K562 (cell line): ENCODE data around the gene EEF1A2. TPM values are rescaled to one million over a fixed set of nuclear protein-coding genes. Genes with fewer than 3 reads are reported as not detected.

Source experiments
- ATAC-seq: fragments of 200-7000 bp; cut with Tn5 transposase; 3 replicates; pipeline ENCODE4 v1.9.1; 2020; ENCODE audit warnings: moderate library complexity
- BruUV-seq: library from RNA; stranded (reverse); fragments of 400-500 nt; replicated peaks from 2 replicates; lab custom pipeline; 2021; lab: Mats Ljungman, UMichigan
- CTCF ChIA-PET: fragments of 300-600 bp; formaldehyde crosslinking; extraction: SDS; loops from one replicate; lab custom pipeline; 2021; ENCODE audit warnings: low intra/inter-chr PET ratio; lab: Yijun Ruan, JAX
- POLR2A ChIA-PET: fragments of 300-600, 350-650 bp; sonication (Branson Sonifier 250); formaldehyde crosslinking; extraction: SDS; loops from one replicate; lab custom pipeline; 2021; ENCODE audit warnings: antibody characterized with exemption, inconsistent platforms; lab: Yijun Ruan, JAX
- DNase-seq, 4 experiments: peaks; one replicate each; pipeline versions ENCODE4 v3.0.0 to v3.0.0-alpha.2; 2011 to 2018; ENCODE audit warnings: low spot score in 3 of 4, mixed read lengths in 3 of 4; ENCODE audit errors: extremely low read depth in 1 of 4
- FAIRE-seq: peaks from 2 replicates; lab custom pipeline; 2011; peaks lifted over from hg19 to GRCh38; lab: Jason Lieb, UNC
- H2AFZ ChIP-seq: 2 replicates; pipeline ENCODE4 v1.6.0; 2011; ENCODE audit warnings: low read depth, low read length, control low read depth, inconsistent platforms
- H3K27ac ChIP-seq: fragments of 200-600 bp; 3 replicates; pipeline ENCODE4 v1.8.0; 2011; ENCODE audit warnings: low read depth, mild to moderate bottlenecking, control low read depth, inconsistent platforms, low read length, moderate library complexity, mixed read lengths; ENCODE audit errors: extremely low read depth
- H3K27me3 ChIP-seq, 2 experiments: fragments of 300-600 bp in 1 of 2; 2 replicates in 1 of 2; 3 replicates in 1 of 2; pipeline versions ENCODE4 v1.6.0 to v1.8.0; 2011; ENCODE audit warnings: inconsistent platforms in 2 of 2, low read length in 2 of 2, mild to moderate bottlenecking in 1 of 2, mixed read lengths in 1 of 2, moderate library complexity in 1 of 2; ENCODE audit not compliant: control insufficient read depth in 2 of 2, insufficient read depth in 2 of 2
- H3K36me3 ChIP-seq: fragments of 300-600 bp; 3 replicates; pipeline ENCODE4 v1.8.0; 2011; ENCODE audit warnings: mild to moderate bottlenecking, low read length, inconsistent platforms; ENCODE audit not compliant: control insufficient read depth, insufficient read depth
- H3K4me1 ChIP-seq, 2 experiments: fragments of 200-600 bp in 1 of 2; replicated peaks in 1 of 2; 2 replicates in 1 of 2; 3 replicates in 1 of 2; pipeline versions ENCODE4 v1.5.1 to v1.8.0; 2011; ENCODE audit warnings: inconsistent platforms in 2 of 2, low read length in 2 of 2, mild to moderate bottlenecking in 1 of 2, mixed read lengths in 1 of 2, moderate library complexity in 1 of 2; ENCODE audit not compliant: control insufficient read depth in 2 of 2, insufficient read depth in 2 of 2
- H3K4me2 ChIP-seq: 2 replicates; pipeline ENCODE4 v1.6.1; 2011; ENCODE audit warnings: low read length, control low read depth, inconsistent platforms, mixed read lengths; ENCODE audit not compliant: insufficient read depth
- H3K4me3 ChIP-seq: fragments of 200-600 bp; sonication (generic), shearing (Covaris generic); 2 replicates; pipeline ENCODE4 v1.5.1; 2016; ENCODE audit warnings: control low read depth, inconsistent platforms
- H3K79me2 ChIP-seq: fragments of 200-600 bp; 3 replicates; pipeline ENCODE4 v1.8.0; 2011; ENCODE audit warnings: low read length, inconsistent platforms; ENCODE audit not compliant: control insufficient read depth, insufficient read depth
- H3K9ac ChIP-seq, 2 experiments: 2 replicates each; pipeline versions ENCODE4 v1.6.0 to v1.6.1; 2011; ENCODE audit warnings: low read depth in 2 of 2, low read length in 2 of 2, control low read depth in 1 of 2, inconsistent platforms in 1 of 2, mild to moderate bottlenecking in 1 of 2, mixed read lengths in 1 of 2; ENCODE audit not compliant: insufficient read depth in 1 of 2
- H3K9me1 ChIP-seq: one replicate; pipeline ENCODE4 v1.6.0; 2011; ENCODE audit warnings: inconsistent platforms, mild to moderate bottlenecking, low read length, moderate library complexity; ENCODE audit not compliant: control insufficient read depth, insufficient read depth
- H3K9me3 ChIP-seq: replicated peaks from 2 replicates; pipeline ENCODE4 v1.5.1; 2011; ENCODE audit warnings: low read depth, low read length, inconsistent platforms; ENCODE audit not compliant: control insufficient read depth, insufficient read depth
- H4K20me1 ChIP-seq: replicated peaks from 2 replicates; pipeline ENCODE4 v1.6.1; 2011; ENCODE audit warnings: low read length, inconsistent platforms, mixed read lengths; ENCODE audit not compliant: control insufficient read depth, insufficient read depth
- CREB3 ChIP-seq: fragments of 450-650 bp; conservative IDR thresholded peaks from 2 replicates; pipeline ENCODE4 v1.6.1; 2016; ENCODE audit warnings: missing genetic modification characterization, low read depth, mild to moderate bottlenecking, missing compliant biosample characterization, moderate library complexity
- GTF2A2 ChIP-seq: IDR thresholded peaks from 2 replicates; pipeline ENCODE4 v1.6.1; 2016; ENCODE audit warnings: mild to moderate bottlenecking, missing genetic modification characterization, missing compliant biosample characterization
- KDM5B ChIP-seq: fragments of 200-600 bp; sonication (generic); IDR thresholded peaks from 2 replicates; pipeline ENCODE4 v1.6.1; 2012; ENCODE audit warnings: low read depth, mild to moderate bottlenecking, moderate library complexity, low read length, control low read depth, inconsistent platforms; ENCODE audit not compliant: insufficient replicate concordance
- RBFOX2 ChIP-seq: fragments of 200-400 bp; formaldehyde crosslinking; IDR thresholded peaks from 2 replicates; pipeline ENCODE4 v1.6.1; 2017; ENCODE audit warnings: low read depth, mild to moderate bottlenecking, low read length, moderate library complexity
- REST ChIP-seq, 2 experiments: fragments of 450-650 bp; formaldehyde crosslinking in 1 of 2; IDR thresholded peaks; 2 replicates each; pipeline versions ENCODE4 v1.4.0 to v1.6.1; 2014 to 2020; ENCODE audit warnings: mild to moderate bottlenecking in 2 of 2, borderline replicate concordance in 1 of 2, low read depth in 1 of 2
- TGIF2 ChIP-seq: sonication (generic); formaldehyde crosslinking; IDR thresholded peaks from 2 replicates; pipeline ENCODE4 v1.8.1; 2022; ENCODE audit warnings: mild to moderate bottlenecking, missing genetic modification reagents, moderate library complexity
- YY1 ChIP-seq, 3 experiments: IDR thresholded peaks; 2 replicates each; pipeline ENCODE4 v1.6.1; 2011; ENCODE audit warnings: low read length in 2 of 3, mild to moderate bottlenecking in 2 of 3, moderate library complexity in 2 of 3, borderline replicate concordance in 1 of 3, control low read depth in 1 of 3, low read depth in 1 of 3; ENCODE audit not compliant: insufficient read depth in 3 of 3, insufficient replicate concordance in 2 of 3, control insufficient read depth in 1 of 3, insufficient read length in 1 of 3; ENCODE audit errors: extremely low read depth in 1 of 3
- ZNF444 ChIP-seq: fragments of 250-450 bp; sonication (Bioruptor Pico); IDR thresholded peaks from 2 replicates; pipeline ENCODE4 v1.4.0; 2020; ENCODE audit warnings: mild to moderate bottlenecking, moderate library complexity
- WGBS: fragments of 100-300 bp; shearing (Covaris generic); methylation state at CpG from one replicate; pipeline ENCODE4 v1.1.6; 2016; ENCODE audit warnings: low coverage, mixed read lengths; ENCODE audit not compliant: insufficient coverage; ENCODE audit errors: missing lambda C conversion rate; 5-methylcytosine and 5-hydroxymethylcytosine counted together
- in situ Hi-C: fragments of 300-500 bp; cut with MboI; formaldehyde crosslinking; loops from 4 replicates; pipeline ENCODE4 v1.15.0; 2018; ENCODE audit warnings: inconsistent platforms, mixed read lengths
- intact Hi-C: fragments of 100-400 bp; cut with micrococcal nuclease; formaldehyde crosslinking; loops from 2 replicates; pipeline ENCODE4 v1.14.2; 2022
- polyA plus RNA-seq, 8 experiments: library from polyadenylated mRNA; depleted of rRNA in 4 of 8; stranded (reverse) in 5 of 8; unstranded in 3 of 8; fragments of >200 nt; fragmentation: Nextera tagmentation in 2 of 8; fragmentation: Illumina TruSeq in 1 of 8; extraction: Ambion mirVana in 2 of 8; extraction: Trizol in 1 of 8; gene quantifications; 2 replicates each; pipeline versions ENCODE4 v1.2.1 to v1.2.3, GENCODE V29; 2011 to 2014; ENCODE audit warnings: inconsistent platforms in 1 of 8, missing spikeins in 1 of 8
- total RNA-seq, 7 experiments: library from RNA; depleted of rRNA in 6 of 7; stranded (reverse); fragments of >200 nt in 6 of 7; fragmentation: Illumina TruSeq in 2 of 7; extraction: Trizol in 2 of 7; gene quantifications; 2 replicates each; pipeline versions ENCODE4 v1.2.1 to v1.2.3, GENCODE V29; 2011 to 2021; ENCODE audit warnings: low replicate concordance in 1 of 7

Gene EEF1A2
- total and polyA plus RNA-seq, 9 of the 15 experiments (the other 6 are each of a cell fraction or from before 2014, with no cell fraction given): 0.04 to 29.6 (median 11.5) TPM

- DNase-seq: peak; percentile 83 to 91 (median 89)
- Histone ChIP-seq H3K9me1 (no peaks in the 10 kb centered on the region), H3K9ac (peak overlapping the region; percentile 79 to 98), H3K27ac (peak overlapping the region; percentile 96), H2AFZ (no peak overlapping the region), H3K79me2 (peaks cover 14% of the 10 kb centered on the region), H4K20me1 (no peaks in the 10 kb centered on the region), H3K9me3 (peaks cover 7% of the 10 kb centered on the region), H3K36me3 (peaks cover 23% of the 10 kb centered on the region; the same call in 2 of the 3 replicates), H3K27me3 (peaks cover 21 to 30% of the 10 kb centered on the region in 2 experiments), H3K4me3 (peak overlapping the region; percentile 85), H3K4me2 (peak overlapping the region; percentile 89), H3K4me1 (peaks cover 10 to 57% of the 10 kb centered on the region in 2 experiments)
- ChIA-PET POLR2A (interaction anchor here (0.6 to 1.7 kb wide), 25 partner anchors 9 to 1822 kb away, joined by 3 to 19 read pairs (median 4); partner anchors contain the start of genes DNAJC5, SRMS and TCEA2), CTCF (no interaction called here)
- TSS peak; percentile 77 for BruUV-seq
- peak; percentile 35 for FAIRE-seq
- in situ Hi-C loops (no loop called here), intact Hi-C loops (no loop called here)
- 3% methylated on average over 31 of the region's 68 CpGs for WGBS
- peak; percentile 84 for ATAC-seq
- TF ChIP-seq GTF2A2 (no peak; the same call in 1 of the 2 replicates), RBFOX2 (peak; percentile 89), TGIF2 (CRISPR knock-in tag) (no peak), YY1 (IDR thresholded peaks at IDR 0.05; ENCODE audit: borderline replicate concordance in 1 of 3, control insufficient read depth in 1 of 3, extremely low read depth in 1 of 3, insufficient read depth in 3 of 3, insufficient read length in 1 of 3, insufficient replicate concordance in 2 of 3, low read depth in 1 of 3, low read length in 2 of 3) (peak in 2 of 3 experiments; percentile 51 to 61), REST (IDR thresholded peaks at IDR 0.05; ENCODE audit: borderline replicate concordance) (peak; percentile 100), REST (CRISPR knock-in tag; IDR thresholded peaks at IDR 0.05; ENCODE audit: low read depth) (peak; percentile 52; the same call in 1 of the 2 replicates), ZNF444 (CRISPR knock-in tag) (no peak), CREB3 (tag) (no peak), KDM5B (peak; percentile 20)
Observed at GRCh38 chr20:63520934-63521601, 22.2 kb upstream of the EEF1A2 start.
